HG03439 (cell line): Measurements from ENCODE around the gene COLEC11.
"Not testable (repeated sequence)": the region's sequence is repeated elsewhere in the genome, so short reads cannot be mapped to it uniquely, and the experiment has no call there.

Source experiments
- ATAC-seq: cut with Tn5 transposase; IDR thresholded peaks from one replicate; pipeline ENCODE4 v1.9.1; 2021; ENCODE audit warnings: mild to moderate bottlenecking, moderate library complexity; ENCODE audit not compliant: unreplicated experiment

Gene COLEC11

DNA sequence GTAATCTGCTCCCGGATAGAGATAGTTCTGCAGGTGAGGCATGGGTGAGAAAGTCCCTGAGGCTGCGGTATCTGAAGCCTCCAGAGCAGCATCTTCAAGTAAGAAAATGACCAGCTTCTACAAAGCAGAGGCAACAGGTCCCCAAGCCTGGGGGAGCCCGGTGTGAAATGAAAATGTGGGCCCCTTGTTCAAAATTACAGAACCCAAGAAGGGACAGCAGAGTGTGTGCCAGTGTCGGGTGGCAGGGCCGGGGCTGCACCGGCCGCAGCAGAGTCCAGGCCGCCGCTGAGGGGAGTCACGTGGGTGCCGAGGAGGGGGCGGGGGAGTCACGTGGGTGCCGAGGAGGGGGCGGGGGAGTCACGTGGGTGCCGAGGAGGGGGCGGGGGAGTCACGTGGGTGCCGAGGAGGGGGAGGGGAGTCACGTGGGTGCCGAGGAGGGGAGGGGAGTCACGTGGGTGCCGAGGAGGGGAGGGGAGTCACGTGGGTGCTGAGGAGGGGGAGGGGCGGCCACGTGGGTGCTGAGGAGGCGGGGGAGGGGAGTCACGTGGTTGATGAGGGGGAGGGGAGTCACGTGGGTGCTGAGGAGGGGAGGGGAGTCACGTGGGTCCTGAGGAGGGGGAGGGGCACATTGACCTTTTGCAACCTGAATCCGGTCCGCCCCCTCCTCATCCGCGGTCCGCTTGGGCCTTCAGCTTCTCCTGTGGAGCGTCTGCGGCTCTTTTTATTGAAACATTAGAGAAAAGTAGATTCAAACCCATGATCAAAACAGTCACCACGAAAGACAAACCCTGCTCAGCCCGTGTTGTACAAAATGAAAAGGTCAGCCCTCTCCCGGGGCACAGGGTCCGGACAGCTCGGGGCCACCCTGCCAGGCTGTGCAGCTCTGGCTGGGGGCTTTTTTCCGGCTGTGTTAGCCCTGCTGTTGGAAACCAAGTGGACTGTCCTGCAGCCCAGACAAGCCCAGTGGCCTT is 10.4 kb downstream of the COLEC11 start:
- ATAC-seq: no peak

GRCh38 chr2:3606028-3606369 is 11.1 kb downstream of the COLEC11 start:
- no peak for ATAC-seq

GRCh38 chr2:3606370-3607201 is 11.7 kb downstream of the COLEC11 start:
- ATAC-seq: no peak

DNA sequence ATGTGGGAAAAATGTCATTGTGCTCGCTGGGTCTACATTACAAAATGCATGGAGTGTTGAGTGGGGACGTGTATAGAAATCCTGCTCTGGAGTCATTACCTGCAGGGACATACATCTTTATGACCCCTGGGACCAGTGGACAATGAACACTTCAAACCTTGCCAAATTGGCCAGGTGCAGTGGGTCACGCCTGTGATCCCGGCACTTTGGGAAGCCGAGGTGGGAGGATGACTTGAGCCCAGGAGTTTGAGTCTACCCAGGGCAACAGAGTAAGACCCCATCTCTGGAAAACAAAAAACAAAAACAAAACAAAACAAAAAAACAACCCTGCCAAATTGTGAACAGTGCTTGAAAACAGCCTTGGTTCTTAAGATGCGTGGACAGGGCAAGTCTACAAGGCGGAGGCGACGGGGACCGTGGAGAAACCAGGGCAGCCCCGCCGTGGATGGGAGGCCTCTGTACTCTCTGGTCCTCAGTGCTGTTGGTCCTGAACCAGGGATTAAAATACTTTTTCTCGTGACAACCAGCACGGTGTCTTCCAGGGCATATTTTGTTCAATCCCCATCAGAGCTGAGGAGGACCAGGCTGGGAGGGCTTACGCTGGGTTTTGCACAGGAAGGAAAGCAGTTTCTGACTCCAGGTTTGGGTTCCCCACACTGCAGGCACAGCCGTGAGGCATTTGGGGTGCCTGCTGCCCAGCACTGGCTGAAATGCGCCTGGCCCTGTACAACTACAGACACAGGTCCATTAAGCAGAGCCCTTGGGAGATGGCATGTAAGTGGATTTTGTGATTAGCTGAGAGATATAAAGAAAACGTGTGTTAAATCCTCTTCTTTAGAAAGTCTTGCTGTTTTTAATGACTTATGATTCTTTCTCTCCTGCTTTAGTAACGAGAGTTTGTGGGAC is 13.7 kb downstream of the COLEC11 start:
- no peak for ATAC-seq

DNA sequence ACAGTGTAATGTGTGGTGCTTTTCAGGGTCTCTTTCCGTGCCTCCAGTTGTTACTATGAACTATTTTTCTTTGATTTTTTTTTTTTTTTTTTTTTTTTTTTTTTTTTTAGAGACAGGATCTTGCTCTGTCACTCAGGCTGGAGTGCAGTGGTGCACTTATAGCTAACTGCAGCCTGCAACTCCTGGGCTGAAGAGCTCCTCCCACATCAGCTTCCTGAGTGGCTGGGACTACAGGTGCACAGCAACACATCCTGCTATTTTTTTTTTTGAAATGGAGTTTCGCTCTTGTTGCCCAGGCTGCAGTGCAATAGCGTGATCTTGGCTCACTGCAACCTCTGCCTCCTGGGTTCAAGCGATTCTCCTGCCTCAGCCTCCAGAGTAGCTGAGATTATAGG is 14.4 kb downstream of the COLEC11 start:
- not testable (repeated sequence) for ATAC-seq

- ATAC-seq: no peak
Observed at GRCh38 chr2:3610415-3610814, 15.5 kb downstream of the COLEC11 start.

DNA sequence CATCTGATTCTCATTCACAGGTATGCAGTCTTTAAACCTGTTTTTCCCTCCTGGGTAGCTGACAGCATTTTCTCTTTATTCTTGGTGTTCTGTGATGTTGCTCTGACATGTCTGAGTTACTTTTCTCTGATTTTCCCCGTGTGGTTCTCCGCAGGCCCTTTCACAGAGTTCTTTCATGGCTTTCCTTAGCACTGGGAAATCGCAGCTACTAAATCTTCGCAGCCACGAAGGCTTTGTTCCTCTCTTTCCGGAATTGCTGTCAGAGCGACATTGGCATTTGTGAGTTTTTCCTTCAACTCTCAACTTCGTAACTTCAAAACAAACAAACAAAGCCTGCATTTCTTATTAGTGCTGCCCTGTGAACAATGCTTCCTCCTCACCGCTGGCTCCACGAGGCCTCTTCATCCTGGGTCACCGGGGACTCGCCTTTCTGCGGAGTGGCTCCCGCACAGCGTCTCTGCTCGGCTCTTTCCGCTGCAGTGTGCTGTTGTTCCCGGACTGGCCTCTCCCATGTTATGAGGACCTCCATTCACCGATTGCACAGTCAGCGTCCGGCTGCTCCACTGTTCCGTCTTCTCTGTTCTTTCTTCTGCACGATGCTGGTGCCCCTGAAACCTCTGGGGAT is 16.1 kb downstream of the COLEC11 start:
- no peak for ATAC-seq

DNA sequence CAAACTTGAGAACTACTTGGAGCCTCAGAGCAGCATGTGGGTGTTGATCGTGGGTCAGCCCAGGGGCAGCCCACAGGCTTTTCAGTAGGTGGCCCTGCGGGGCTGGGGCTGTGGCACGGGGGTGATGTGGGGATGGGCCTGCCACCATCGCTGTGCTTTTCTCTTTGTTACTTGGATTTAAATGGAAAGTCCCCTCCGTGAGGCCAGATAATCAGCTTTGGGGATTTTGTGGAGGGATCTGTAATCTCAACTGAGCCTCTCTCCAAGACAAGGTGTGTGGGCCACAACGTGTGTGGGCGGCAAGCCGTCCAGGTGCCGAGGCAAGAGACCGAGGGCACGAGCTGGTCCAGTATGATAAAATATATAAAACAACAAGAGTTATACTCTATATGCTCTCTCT is 16.7 kb downstream of the COLEC11 start:
- ATAC-seq: no peak

GRCh38 chr2:3612639-3613523 is 18.0 kb downstream of the COLEC11 start:
- ATAC-seq: no peak

GRCh38 chr2:3613524-3613905 is 18.6 kb downstream of the COLEC11 start:
- no peak for ATAC-seq

- ATAC-seq: not testable (repeated sequence)
Observed at GRCh38 chr2:3614743-3615142, 19.8 kb downstream of the COLEC11 start.

- ATAC-seq: not testable (repeated sequence)
Observed at GRCh38 chr2:3615541-3616200, 20.8 kb downstream of the COLEC11 start.

DNA sequence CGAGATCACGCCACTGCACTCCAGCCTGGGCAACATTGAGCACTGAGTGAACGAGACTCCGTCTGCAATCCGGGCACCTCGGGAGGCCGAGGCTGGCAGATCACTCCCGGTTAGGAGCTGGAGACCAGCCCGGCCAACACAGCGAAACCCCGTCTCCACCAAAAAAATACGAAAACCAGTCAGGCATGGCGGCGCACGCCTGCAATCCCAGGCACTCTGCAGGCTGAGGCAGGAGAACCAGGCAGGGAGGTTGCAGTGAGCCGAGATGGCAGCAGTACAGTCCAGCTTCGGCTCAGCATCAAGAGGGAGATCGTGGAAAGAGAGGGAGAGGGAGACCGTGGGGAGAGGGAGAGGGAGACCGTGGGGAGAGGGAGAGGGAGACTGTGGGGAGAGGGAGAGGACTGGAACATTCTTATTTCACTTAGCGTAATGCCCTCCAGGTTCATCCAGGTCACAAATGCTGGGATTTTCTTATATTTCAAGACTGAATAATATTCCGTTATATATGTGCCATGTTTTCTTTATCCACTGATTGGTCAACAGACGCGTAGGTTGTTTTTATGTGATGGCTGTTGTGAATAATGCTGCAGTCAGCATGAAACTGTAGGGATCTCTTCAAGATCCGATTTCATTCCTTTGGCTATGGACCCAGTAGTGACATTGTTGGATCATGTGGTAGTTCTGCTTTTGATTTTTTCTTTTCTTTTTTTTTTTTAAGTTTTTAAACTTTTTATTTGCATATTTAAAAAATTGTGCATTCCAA is 21.7 kb downstream of the COLEC11 start:
- ATAC-seq: not testable (repeated sequence)

- no peak for ATAC-seq
Observed at GRCh38 chr2:3617198-3617890, 22.4 kb downstream of the COLEC11 start.

DNA sequence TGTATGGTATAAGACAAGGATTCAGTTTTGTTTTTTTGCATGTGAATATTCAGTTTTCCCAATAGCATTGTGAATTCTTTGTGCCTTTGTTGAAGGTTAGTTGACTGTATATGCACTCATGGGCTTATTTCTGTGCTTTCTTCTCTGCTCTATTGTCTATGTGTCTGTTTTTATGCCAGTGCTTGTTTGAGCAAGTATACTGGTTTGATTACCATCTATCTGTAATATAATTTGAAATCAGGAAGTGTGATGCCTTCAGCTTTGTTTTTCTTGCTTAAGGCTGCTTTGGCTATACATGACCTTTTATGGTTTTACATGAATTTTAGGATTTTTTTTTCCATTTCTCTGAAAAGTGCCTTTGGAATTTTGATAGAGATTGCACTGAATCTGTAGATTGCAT is 23.5 kb downstream of the COLEC11 start:
- ATAC-seq: no peak

DNA sequence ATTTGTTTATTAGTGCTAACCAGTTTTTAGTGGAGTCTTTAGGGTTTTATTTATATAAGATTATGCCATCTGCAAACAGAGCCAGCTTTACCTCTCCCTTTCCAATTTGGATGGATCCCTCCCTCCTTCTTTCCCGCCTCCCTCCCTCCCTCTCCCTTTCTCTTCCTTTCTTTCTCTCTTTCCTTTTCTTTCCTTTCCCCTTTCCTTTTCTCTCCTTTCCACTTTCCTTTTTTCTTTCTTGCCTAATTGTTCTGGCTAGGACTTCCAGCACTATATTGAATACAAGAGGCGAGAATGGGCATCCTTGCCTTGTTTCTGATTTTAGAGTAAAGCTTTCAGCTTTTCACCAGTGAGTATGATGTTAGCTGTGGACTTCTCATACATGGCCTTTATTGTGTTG is 24.1 kb downstream of the COLEC11 start:
- ATAC-seq: no peak

GRCh38 chr2:3619661-3620060 is 24.7 kb downstream of the COLEC11 start:
- ATAC-seq: not testable (repeated sequence)

GRCh38 chr2:3620834-3621233 is 25.9 kb downstream of the COLEC11 start:
- no peak for ATAC-seq
